Measurements from ENCODE around the gene NOSIP.
A peak's percentile ranks its signal among the peaks of the same experiment; 100 is the strongest.
"Not testable (repeated sequence)": the region's sequence is repeated elsewhere in the genome, so short reads cannot be mapped to it uniquely, and the experiment has no call there.

Gene NOSIP, protein sequence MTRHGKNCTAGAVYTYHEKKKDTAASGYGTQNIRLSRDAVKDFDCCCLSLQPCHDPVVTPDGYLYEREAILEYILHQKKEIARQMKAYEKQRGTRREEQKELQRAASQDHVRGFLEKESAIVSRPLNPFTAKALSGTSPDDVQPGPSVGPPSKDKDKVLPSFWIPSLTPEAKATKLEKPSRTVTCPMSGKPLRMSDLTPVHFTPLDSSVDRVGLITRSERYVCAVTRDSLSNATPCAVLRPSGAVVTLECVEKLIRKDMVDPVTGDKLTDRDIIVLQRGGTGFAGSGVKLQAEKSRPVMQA

DNA sequence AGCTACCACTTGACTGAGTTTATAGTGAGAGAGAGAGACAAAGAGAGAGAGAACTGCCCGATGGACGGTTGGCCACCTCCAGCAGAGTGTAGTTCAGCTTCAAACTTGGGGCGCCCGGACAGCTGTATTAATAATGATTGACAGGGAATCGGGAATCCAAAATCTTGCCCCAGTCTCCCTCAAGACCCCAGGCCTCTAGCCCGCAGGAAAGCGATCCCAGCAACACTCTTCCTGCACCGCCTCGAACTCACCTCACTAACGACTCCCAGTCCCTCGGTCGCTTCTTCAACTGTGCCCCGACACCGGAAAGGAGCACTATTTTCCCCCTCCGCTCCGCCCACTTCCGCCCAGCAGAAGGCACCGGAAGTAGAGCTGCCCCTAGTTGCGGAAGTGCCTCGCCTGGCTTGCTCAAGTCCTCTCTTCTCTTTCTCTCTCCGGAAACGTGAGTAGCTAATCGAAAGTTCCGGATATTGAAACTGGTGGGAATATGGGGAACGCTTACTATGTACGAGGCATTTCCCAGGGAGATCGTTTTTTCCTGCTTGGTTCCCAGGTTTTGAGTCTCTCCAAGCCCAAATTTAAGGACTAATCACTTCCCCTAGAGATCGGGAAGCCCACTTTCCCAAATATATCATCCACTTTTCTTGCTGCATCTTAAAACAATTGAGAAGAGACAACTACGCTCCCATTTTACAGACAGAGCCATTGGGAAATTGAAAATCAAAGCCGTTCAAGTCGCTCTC lies at the start of gene NOSIP:
NOSIP (minus strand) TSS at position 293 of the 743 bp plus-strand sequence. CDS start 19,865 bp downstream, outside the sequence.
- DNase-seq (ENCODE audit: low read depth, low spot score), result peak; percentile 88

DNA sequence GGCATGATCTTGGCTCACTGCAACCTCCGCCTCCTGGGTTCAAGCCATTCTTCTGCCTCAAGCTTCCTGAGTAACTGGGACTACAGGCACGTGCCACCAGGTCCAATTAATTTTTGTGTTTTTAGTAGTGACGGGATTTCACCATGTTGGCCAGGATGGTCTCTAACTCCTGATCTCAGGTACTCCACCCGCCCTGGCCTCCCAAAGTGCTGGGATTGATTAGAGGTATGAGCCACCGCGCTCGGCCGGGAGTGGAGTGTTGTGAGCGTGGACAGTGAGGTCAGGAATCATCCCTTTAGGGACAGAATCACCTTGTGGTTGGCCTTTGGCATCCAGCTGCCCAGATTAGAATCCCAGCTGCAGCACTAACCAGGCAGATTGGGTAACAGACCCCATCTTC lies 49.3 kb upstream of the NOSIP start:
- DNase-seq (ENCODE audit: low read depth, low spot score), result no peak

DNA sequence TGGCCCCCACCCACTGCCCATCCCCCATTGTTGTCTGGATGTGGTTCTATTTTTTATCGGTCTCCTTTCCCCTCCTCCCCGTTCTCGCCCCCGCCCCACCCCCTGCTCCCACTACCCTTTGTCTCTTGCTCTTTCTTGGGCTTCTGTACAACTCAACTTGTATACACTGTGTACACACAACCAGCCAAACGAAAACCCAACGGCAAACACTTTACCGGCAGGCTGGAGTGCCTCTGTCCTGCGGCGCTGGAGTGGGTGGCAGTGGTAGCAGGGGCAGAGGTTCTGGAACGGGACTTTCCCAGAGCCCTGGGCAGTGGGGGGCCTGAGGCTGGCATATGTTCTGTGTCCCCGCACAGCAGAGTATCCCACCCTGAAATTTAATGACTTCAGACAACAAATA lies 45.9 kb upstream of the NOSIP start:
- DNase-seq (ENCODE audit: low read depth, low spot score), result no peak

DNA sequence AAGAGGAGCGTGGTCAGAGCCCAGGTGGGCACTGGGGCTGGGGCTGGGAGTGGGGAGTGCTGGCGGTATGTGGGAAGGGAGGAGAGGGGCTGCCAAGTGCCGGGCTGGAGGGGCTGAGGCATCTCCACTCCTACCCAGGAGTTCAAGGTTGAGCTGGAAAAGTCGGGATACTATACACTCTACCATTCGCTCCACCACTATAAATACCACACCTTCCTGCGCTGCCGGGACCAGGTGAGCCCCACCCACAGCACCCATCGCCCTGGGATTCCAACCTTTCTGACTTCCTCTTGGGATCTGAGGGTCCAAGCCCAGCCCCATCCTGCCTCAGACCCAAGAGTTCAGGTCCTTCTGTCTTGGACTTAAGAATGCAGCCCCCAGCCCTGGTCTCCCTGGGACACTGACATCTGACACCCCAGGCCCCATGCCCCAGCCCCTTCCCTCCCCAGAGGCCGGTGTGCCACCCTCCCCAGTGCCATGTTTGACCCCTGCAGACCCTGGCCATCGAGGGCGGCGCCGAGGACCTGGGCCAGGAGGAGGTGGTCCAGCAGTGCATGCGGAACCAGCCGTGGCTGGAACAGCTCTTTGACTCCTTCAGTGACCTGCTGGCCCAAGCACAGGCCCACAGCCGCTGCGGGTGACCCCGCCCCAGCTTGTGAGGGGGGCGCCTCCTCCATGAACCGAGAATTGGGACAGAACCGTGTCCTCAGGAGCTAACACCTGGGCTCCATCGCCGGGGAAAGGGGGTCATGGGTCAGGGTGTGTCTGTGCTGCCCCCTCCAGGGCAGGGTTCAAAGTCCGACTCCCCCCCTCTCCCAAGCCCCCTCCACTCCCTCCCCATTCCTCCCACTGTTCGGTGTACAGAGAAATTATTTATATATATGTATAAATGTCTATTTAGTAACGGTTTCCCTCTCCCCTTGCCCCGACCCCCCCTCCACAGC lies 44.9 kb upstream of the NOSIP start:
- DNase-seq (ENCODE audit: low read depth, low spot score), result no peak

DNA sequence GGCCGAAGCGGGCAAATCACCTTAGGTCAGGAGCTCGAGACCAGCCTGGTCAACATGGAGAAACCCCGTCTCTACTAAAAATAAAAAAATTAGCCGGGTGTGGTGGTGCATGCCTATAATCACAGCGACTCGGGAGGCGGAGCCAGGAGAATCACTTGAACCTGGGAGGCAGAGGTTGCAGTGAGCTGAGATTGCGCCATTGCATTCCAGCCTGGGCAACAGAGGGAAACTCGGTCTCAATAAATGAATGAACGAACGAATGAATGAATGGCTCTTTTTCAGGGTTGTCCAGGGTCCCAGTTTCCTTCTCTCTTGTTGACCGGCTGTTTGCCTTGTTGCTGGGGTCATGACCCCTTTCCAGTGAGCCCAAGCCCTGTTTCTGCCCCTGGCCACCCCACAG lies 37.5 kb upstream of the NOSIP start:
- DNase-seq (ENCODE audit: low read depth, low spot score), result not testable (repeated sequence)

DNA sequence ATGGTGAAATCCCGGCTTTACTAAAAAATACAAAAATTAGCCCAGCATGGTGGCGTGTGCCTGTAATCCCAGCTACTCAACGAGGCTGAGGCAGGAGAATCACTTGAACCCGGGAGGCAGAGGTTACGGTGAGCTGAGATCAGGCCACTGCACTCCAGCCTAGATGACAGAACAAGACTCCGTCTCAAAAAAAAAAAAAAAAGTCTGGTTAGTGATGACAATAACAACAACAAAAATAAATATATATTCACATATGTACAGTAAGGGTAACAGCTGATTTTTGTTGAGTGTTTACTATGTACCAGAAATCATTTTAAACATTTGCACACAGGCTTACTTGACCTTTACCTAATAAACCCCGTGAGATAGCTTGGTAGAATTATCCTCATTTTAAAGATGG lies 36.6 kb upstream of the NOSIP start:
- DNase-seq (ENCODE audit: low read depth, low spot score), result no peak

DNA sequence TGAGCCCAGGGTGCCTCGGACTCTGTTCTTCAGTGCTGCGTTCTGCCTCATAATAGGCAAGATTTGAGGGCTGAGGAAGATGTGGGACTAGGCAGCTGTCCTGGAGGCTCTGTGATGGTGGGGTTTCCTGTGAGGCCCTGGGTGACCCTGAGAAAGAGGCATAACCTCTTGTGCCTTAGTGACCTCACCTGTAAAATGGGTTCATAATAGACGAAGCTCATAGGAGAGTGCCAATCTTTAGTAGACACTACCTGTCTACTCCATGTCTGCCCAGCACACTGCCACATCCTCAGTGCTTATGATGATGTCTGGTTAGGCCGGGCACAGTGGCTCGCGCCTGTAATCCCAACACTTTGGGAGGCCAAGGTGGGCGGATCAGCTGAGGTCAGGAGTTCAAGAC lies 36.2 kb upstream of the NOSIP start:
- no peak for DNase-seq (ENCODE audit: low read depth, low spot score)

DNA sequence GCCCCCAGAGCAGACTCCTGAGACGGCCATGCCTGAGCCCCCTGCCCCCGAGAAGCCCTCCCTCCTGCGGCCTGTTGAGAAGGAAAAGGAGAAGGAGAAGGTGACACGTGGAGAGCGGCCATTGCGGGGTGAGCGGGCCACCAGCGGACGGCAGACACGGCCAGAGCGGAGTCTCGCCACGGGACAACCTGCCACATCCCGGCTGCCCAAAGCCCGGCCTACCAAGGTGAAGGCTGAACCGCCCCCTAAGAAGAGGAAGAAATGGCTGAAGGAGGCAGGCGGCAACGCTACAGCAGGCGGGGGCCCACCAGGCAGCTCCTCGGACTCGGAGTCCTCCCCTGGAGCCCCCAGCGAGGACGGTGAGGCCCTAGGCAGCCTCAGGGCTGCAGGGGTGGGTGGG lies 35.5 kb upstream of the NOSIP start:
- DNase-seq (ENCODE audit: low read depth, low spot score), result no peak

DNA sequence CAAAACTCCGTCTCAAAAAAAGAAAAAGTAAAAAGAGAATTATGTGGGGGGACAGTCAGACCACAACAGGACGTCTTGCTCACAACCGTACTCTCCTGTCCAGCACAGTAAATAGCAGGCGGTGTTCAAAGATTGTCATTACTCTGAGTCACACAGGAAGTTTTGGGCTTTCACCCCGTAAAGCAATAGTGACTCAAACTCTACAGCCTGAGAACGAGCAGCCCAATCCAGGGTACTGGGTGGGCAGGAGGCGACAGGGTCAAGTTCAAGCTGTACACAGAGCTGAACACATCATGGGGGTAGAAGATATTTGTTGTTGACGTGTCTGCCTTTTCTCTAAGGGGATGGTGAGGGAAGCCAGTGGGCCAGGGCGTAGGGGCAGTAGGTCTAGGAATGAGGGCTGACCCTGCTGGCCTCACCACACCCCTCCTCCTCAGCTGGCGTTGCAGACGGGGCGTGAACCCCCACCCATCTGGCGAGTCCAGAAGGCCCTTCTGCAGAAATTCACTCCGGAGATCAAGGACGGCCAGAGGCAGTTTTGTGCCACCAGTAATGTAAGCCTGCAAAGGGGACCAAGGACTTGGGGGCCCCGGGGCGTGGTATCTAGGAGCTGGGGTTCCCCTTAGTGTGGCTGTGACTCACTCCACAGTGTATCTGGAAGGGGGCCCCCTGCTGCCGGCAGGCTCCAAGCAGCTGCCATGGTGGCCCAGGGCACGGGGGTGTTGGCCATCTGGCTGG lies 33.9 kb upstream of the NOSIP start:
- no peak for DNase-seq (ENCODE audit: low read depth, low spot score)

DNA sequence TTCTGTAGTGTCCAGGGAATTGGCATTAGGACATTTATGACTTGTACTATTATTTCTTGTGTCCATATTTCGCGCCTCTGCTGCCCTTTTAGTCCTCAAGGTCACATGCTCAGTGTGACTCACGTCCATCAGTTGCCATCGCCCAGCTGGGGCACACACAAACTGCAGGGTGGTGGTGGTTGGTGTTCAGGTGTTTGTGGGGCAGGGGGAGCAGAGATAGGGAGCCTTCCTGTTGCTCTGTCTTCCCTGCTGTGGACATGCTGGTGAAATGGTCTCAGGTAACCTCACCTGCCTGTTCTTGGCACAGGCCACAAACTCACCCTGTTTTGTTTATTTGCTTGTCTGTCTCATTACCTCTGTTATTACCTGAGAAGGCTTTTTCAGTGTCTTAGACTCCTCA lies 33.0 kb upstream of the NOSIP start:
- no peak for DNase-seq (ENCODE audit: low read depth, low spot score)

DNA sequence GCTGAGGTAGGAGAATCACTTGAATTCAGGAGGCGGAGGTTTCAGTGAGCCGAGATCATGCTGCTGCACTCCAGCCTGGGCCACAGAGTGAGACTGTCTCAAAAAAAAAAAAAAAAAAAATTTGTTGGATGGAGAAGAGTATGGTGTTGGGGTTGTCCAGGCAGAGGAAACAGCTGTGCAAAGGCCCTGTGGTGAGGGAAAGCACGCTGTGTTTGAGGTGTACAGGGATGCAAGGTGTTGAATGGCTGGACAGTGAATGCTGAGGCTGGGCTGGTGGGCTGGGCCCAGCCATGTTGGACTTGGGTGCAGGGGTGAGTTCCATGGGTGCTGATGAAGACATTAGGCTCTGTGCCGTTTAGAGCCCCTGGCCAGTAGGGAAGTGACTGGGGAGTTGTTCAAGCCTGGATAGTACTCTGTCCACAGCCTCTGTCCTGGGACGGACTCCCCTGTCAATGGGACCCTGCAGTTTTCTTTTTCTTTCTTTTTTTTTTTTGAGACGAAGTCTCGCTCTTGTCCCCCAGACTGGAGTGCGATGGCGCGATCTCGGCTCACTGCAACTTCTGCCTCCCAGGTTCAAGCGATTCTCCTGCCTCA lies 29.2 kb upstream of the NOSIP start:
- DNase-seq (ENCODE audit: low read depth, low spot score), result no peak

DNA sequence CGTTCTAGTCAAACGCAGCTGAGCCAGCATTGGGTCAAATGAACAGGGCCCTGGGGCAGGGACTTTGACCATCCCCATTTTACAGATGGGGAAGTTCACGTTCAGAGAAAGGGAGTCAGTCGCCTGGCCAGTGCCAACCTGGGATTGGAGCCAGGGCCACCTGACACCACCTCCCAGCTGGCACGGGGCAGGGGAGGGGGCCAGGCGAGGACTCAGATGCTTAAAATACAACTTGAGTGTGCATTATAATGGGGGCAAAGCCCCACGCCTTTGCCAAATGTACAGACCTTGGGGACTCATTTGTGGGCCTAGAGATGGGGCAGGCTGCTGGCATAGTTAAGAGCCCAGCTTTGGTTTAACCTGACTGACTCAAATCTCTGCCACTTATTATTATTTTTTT lies 25.2 kb upstream of the NOSIP start:
- no peak for DNase-seq (ENCODE audit: low read depth, low spot score)

DNA sequence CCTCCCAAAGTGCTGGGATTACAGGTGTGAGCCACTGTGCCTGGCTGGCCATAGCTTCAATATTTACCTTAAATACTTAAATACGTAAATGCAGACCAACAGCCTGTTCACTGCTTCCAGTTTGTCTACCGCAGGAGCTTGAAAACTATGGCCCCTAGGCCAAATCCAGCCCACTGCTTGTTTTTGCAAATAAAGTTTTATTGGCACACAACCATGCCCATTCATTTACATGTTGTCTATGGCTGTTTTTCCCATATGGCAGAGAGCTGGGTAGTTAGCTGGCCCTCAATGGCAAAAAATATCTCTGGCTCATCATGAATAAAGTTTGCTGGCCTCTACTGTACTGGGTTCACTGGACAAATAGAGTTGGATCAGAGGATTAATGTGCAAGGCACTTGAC lies 22.4 kb upstream of the NOSIP start:
- no peak for DNase-seq (ENCODE audit: low read depth, low spot score)

DNA sequence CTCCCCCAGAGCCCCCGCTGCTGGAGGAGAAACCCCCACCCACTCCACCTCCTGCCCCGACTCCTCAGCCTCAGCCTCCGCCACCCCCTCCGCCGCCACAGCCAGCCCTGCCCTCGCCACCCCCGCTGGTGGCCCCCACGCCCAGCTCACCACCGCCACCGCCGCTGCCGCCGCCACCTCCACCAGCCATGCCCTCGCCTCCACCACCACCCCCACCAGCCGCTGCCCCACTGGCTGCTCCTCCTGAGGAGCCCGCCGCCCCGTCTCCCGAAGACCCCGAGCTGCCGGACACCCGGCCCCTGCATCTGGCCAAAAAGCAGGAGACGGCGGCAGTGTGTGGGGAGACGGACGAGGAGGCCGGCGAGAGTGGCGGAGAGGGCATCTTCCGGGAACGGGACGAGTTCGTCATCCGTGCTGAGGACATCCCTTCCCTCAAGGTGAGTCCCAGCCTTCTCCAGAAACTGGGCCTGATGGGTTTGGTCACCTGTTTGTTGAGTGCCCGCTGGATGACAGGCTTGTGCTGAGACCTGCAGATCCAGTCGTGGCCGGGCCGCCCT lies 21.2 kb upstream of the NOSIP start:
- no peak for DNase-seq (ENCODE audit: low read depth, low spot score)

DNA sequence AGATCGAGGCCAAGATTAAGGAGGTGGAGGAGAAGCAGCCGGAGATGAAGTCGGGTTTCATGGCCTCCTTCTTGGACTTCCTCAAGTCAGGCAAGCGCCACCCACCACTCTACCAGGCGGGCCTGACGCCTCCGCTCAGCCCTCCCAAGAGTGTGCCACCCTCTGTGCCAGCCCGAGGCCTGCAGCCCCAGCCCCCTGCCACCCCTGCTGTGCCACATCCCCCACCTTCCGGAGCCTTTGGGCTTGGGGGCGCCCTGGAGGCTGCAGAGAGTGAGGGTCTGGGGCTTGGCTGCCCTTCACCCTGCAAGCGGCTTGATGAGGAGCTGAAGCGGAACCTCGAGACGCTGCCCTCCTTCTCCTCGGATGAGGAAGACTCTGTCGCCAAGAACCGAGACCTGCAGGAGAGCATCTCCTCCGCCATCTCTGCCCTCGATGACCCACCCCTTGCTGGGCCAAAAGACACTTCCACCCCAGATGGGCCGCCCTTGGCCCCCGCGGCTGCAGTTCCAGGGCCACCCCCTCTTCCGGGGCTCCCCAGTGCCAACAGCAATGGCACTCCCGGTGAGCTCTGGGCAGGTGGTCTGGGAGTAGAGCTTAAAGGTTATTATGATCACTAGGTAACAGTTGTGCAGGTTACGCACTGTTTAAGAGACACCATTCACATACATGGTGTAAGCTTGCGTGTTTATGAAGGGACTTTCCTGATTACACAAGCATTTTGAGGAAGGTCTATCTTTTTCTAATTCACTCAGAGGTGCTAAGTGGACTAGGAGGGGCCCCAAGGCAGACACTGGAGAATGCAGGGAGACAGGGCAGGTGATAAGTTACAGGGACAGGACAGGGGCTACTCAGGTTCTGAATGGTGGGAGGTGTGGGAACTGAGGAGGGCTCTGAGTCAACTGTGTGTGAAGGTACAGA lies 19.3 kb upstream of the NOSIP start:
- no peak for DNase-seq (ENCODE audit: low read depth, low spot score)

DNA sequence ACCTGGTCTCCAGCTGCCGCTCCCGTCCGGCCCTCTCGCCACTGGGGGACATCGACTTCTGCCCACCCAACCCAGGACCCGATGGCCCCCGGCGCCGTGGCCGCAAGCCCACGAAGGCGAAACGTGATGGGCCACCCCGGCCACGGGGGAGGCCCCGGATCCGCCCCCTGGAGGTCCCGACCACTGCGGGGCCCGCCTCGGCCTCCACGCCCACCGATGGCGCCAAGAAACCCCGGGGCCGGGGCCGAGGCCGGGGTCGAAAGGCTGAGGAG lies 17.3 kb upstream of the NOSIP start:
- DNase-seq (ENCODE audit: low read depth, low spot score), result no peak

DNA sequence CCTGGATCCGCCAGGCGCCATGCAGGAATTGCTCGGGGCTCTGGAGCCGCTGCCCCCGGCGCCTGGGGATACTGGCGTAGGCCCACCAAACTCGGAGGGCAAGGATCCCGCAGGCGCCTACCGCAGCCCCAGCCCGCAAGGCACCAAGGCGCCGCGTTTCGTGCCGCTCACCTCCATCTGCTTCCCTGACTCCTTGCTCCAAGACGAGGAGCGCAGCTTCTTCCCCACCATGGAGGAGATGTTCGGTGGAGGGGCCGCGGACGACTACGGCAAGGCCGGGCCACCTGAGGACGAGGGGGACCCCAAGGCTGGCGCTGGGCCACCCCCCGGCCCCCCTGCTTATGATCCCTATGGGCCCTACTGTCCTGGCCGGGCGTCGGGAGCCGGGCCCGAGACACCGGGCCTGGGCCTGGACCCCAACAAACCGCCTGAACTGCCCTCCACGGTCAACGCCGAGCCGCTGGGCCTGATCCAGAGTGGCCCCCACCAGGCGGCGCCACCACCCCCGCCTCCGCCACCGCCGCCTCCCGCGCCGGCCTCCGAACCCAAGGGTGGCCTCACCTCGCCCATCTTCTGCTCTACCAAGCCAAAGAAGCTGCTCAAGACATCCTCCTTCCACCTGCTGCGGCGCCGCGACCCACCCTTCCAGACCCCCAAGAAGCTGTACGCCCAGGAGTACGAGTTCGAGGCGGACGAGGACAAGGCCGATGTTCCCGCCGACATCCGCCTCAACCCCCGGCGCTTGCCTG lies 16.8 kb upstream of the NOSIP start:
- DNase-seq (ENCODE audit: low read depth, low spot score), result no peak

DNA sequence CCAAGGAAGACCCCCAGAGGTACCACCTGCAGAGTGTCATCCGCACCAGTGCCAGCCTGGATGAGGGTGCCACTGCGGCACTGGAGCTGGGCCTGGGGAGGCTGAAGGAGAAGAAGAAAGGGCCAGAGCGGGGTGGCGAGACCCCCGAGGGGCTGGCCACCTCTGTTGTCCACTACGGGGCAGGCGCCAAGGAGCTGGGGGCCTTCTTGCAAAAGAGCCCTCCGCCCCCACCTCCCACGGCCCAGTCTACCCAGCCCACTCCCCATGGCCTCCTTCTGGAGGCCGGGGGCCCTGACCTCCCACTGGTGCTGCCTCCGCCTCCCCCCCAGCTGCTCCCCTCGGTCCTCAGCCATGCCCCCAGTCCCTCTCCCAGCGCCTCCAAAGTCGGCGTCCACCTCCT lies 16.1 kb upstream of the NOSIP start:
- no peak for DNase-seq (ENCODE audit: low read depth, low spot score)

DNA sequence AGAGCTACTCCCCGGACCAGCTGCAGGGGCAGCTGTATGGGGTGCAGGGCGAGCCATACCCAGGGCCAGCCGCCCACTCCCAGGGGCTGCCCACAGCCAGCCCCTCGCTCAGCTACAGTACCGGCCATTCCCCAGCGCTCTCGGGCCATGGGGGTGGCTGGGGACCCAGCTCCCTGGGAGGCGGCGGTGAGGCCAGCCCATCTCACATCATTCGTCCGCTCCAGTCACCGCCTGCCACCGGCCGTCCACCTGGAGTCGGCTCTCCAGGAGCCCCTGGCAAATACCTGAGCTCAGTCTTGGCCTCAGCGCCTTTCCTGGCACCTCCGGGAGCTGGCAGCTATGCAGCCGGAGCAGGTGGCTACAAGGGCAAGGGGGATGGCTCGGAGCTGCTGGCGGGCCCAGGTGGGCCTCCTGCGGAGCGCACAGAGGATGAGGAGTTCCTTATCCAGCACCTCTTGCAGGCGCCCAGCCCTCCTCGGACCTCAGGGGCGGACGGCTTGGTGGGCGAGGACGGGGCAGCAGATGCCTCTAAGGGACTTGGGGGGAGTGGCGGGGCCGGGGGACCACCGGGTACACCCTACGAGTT lies 15.6 kb upstream of the NOSIP start:
- DNase-seq (ENCODE audit: low read depth, low spot score), result no peak

All from brain pericyte (primary cell).